NCI-H2196 (cell line): ENCODE measurements around the gene SAMD14.

Experiments
- DNase-seq: peaks from one replicate; lab custom pipeline; 2025; ENCODE audit not compliant: unreplicated experiment; lab: John Stamatoyannopoulos, UW

Gene SAMD14

GRCh38 chr17:50165466-50165865 is 35.5 kb upstream of the SAMD14 start:
- no peak for DNase-seq

DNA sequence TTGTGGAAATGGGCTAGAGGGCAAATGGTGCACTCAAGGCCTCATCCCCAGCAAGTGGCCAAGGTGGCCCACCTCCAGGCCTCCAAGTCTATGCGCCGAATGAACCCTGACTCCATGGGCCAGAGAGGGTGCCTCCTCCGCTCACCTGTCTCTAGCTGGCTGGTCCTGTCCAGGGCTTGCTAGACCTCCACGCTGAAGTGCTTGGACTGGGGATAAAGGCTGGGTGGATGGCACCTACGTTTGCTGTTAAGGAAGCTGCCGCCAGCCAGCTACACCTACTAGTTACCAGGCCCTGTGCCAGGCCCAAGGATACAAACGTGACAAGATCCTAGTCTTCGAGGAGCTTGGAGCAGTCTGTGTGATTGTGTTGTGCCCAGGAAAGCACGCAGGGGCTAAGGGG is 35.1 kb upstream of the SAMD14 start:
- DNase-seq: no peak

GRCh38 chr17:50164697-50164988 is 34.7 kb upstream of the SAMD14 start:
- DNase-seq: no peak

- DNase-seq: no peak
Measured at GRCh38 chr17:50163843-50164696, 34.1 kb upstream of the SAMD14 start.

DNA sequence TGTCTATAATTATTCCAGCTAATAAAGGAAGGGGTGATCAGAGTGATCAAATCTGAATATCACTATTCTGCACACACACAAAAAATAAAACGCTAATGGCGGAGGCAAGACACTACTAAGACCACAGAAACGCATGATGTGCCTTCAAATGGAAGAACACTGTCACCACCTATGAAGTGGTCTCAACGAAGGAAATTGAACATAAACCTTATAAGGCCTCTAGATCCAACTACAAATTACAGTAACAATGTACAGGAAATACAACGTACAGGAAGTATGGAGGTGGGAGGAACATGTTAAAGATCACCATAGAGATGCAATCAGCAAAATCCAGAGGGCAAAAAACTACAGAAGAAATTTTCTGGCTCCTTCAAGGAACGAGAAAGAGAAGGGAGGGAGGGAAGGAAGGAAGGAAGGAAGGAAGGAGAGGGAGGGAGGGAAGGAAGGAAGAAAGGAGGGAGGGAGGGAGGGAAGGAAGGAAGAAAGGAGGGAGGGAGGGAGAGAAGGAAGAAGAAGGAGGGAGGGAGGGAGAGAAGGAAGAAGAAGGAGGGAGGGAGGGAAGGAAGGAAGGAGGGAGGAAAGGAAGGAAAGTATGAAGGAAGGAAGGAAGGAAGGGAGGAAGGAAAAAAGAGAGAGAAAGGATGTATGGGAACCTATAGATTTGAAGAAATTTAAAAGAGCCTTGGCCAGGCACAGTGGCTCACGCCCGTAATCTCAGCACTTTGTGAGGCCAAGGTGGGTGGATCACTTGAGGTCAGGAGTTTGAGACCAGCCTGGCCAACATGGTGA is 32.7 kb upstream of the SAMD14 start:
- DNase-seq: no peak

DNA sequence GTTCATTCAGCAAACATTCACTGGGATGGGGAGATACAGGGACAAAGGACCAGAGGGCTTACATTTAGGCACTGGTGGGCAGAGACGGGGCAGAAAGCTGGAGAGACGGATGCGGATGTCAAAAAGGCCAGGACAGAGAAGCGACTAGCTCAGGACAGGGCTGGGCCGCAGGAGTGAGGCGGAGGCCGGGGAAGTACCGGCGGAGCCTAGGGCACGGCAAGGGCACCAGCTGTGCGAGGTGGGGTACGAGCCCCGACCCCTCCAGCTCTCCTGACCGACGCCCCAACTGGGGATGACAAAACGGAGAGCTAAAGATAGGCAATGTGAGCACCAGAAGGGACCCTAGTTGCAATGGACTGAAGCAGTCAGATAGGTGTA is 31.9 kb upstream of the SAMD14 start:
- no peak for DNase-seq

DNA sequence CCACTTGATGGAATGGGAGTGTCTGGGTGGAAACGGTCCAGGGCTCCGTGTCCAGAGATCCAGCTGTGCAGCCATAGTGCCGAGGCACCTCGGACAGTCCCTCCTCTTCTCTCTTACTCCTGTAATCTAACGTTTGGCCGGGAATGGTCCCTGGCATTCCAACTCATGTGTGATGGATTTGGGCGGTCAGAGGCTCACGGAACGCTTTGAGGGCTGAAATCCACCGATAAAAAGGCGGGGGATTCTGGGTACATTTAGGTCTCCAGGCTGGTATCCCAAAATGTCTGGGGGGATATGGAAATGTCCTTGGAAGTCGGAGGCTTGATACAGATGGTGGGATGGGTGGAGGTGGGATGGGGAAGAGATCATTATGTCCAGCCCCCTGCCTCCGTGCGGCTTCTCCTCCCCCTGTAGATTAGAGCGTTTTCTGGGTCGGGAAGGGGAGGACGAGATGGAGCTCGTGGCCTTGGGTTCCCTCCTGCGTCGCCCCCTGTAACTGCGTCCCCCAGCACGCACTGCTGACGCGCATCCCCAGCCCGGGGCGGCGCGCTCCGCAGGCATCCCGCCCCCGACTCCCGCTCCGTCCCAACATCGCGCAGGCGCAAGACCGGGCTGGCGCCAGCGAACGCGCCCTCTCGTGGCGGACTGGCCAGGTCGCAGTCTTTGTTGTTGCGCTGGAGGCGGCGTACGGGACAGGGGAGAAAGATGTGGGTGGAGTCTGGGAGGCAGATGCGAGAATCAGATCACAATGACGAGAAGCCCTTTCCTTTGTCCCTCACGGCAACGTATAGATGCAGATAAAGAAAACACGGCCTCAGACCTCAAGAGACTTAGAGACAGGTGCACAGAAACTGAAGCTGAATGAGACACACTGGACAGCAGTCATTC is 31.3 kb upstream of the SAMD14 start:
- DNase-seq: peak; percentile 95

DNA sequence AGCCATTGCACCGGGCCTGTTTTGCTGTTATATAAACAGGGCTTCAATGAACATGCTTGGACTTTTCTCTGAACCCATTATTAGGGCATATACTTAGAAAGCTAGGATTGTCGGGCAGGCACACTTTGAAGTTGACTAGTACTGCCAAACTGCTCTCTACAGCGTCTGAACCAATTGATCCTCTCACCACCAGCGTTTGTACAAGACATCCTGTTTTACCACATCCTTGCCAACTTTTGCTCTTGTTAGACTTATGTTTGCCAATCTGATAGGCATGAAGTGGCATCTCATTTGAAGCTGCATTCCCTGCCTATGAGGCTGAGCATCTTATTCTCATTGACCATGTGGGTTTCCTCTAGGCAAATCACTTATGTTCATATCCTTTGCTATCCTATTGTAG is 27.9 kb upstream of the SAMD14 start:
- no peak for DNase-seq

DNA sequence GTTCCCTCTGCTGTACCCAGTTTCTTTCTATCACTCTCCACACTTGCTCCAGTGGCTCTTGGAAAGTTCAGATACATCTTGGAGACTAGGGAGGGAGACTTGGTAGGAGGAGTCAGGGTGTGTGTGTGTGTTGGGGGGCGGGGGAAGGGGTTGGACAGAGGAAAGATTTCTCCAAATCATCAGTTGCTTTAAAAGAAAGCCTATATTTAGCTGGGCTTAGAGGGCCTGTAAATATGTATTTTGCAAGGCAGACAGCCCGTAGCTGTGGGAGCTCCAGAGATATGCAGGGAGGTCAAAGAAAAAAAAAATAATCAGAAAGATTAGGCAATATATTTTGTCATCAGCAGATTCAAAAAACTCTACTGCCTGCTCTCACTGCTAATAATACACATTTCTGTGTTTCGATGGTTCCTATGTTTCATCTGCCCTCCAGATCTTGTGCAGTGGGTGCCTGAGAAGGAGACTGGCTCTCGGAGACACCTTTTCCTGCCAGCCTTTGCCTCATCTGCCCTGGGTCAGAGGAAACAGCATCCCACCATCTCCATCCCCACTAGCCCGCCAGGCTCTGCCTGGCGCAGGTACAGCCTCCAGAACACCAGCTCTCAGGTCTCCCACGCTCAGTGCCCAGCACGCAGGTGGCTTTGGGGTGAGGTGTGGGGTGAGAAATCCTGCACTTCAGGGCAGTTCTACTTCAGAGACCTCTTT is 25.3 kb upstream of the SAMD14 start:
- DNase-seq: no peak

- no peak for DNase-seq
Measured at GRCh38 chr17:50154604-50155003, 24.6 kb upstream of the SAMD14 start.

DNA sequence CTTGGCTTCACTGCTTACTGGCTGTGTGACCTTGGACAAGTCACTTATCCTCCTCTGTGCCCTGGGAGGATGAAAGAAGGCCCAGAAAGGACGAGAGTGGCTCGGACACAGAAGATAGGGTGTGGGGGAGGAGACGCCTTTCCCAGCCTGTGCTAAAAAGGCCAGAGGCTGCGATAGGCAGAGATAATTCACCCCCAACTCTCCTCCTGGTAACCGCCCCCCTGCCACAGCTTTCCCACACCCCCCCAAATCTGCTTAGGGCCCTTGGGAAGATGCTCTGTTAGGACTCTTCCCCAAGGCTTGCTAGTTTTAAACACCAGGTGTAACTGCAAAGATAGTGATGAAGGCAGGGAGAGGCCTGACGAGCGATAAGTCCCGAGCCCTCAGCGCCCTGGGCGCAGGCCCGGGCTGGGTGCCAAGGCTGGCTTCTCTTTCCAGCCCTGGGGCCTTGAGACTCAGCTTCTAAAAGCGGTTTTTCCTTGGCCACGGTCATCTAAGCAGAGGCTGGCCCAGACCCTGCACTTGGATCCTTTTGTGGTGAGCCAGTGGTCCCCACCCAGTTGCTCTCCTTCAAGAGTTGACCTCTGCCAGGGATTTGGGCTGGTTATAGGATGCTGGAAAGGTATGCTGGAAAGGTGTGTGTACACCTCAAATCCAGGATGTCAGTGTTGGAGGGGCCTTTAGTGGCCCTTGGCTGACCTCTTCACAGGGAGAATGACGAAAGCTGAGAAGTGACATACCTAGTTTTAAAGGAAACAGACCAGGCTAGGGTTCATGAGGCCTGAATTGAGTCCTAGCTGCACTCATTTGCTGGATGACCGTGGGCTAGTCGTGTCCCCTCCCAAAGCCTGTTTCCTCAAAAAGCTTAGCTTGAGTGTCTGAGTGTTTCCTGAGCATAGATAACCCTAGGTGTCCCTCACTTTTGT is 24.0 kb upstream of the SAMD14 start:
- DNase-seq: peak; percentile 56

DNA sequence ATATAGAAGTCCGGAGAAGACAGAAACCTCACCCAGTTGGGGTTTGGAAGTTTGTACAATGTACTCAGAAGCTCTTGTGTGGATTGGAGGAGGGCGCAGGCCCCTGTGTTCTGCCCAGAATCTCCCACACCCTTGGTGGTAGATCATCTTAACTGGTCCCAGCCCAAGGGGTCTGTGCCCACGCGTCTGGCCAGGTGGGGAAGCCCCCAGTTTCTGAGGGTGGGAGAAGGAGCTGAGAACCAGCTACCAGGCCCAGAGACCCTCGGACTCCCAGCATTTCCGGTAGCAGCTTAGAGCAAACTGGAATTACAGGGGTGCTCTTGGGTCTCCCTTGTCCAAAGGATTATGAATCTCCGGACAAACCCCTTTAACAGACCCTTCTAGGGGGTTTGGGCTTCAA is 22.8 kb upstream of the SAMD14 start:
- no peak for DNase-seq

GRCh38 chr17:50151937-50152547 is 22.1 kb upstream of the SAMD14 start:
- DNase-seq: peak; percentile 82

- DNase-seq: peak; percentile 89
Measured at GRCh38 chr17:50151041-50151936, 21.3 kb upstream of the SAMD14 start.

DNA sequence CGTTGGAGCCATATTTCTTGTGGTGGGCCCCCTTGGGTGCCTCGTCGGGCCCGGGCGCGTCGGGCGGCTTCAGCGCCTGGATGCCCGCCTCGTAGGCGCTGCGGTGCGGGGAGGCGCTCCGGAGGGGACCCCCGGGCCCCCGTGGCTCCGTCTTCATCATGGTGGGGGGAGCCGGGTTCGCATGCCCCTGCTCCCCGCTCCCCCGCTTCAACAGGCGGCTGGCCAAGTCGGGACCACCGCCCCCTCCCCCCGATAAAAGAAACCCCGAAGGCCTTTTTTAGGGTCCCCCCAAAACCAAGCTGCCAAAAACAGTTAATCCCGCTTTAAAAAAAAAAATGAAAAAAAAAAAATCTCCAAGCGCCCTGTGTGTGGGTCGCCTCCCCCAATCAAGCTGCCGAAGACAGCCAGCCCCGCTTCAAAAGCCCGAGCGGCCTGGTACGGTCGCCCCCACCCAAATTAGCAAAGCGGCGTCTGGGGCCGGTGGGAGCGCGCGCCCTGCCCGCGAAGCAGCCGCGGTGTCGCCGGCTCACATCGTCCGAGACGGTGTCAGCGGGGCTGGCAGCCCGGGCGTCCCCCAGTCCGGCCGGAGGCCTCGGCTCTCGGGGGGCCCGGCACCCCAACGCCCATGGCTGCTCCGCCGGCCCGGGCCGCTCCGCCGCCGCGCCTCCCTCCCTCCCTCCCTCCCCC is 20.5 kb upstream of the SAMD14 start, which contains the start of gene PPP1R9B:
Gene PPP1R9B, minus strand, starts transcription at position 324 of the 687 bp plus-strand sequence. Its CDS starts 164 bp downstream, at position 160.
- DNase-seq: no peak

- peak; percentile 33 for DNase-seq
Measured at GRCh38 chr17:50149417-50150353, 19.7 kb upstream of the SAMD14 start.

GRCh38 chr17:50149091-50149416 is 19.1 kb upstream of the SAMD14 start:
- no peak for DNase-seq
